ENCODE measurements around the gene GRAMD1A.
"Not testable (repeated sequence)": the region's sequence is repeated elsewhere in the genome, so short reads cannot be mapped to it uniquely, and the experiment has no call there.

The GRAMD1A gene

GRCh38 chr19:34979819-34980640, 20.1 kb upstream of the GRAMD1A start:
- DNase-seq (ENCODE audit: low read depth in 2 of 2) = no peak

GRCh38 chr19:34982275-34982674, 17.8 kb upstream of the GRAMD1A start:
- DNase-seq (ENCODE audit: low read depth in 2 of 2) = no peak

- DNase-seq (ENCODE audit: low read depth in 2 of 2) = no peak
Observed at GRCh38 chr19:34983786-34984185, 16.3 kb upstream of the GRAMD1A start.

- DNase-seq (ENCODE audit: low read depth in 2 of 2) = no peak
Observed at GRCh38 chr19:34984287-34984686, 15.8 kb upstream of the GRAMD1A start.

GRCh38 chr19:34985249-34986022, 14.7 kb upstream of the GRAMD1A start:
- no peak for DNase-seq (ENCODE audit: low read depth in 2 of 2)

GRCh38 chr19:34988119-34988518, 12.0 kb upstream of the GRAMD1A start:
- DNase-seq (ENCODE audit: low read depth in 2 of 2) = no peak

GRCh38 chr19:34989298-34989697, 10.8 kb upstream of the GRAMD1A start:
- no peak for DNase-seq (ENCODE audit: low read depth in 2 of 2)

- DNase-seq (ENCODE audit: low read depth in 2 of 2) = no peak
Observed at GRCh38 chr19:34990578-34991192, 9.4 kb upstream of the GRAMD1A start.

- DNase-seq (ENCODE audit: low read depth in 2 of 2) = no peak
Observed at GRCh38 chr19:34991542-34992333, 8.4 kb upstream of the GRAMD1A start.

- DNase-seq (ENCODE audit: low read depth in 2 of 2) = not testable (repeated sequence)
Observed at GRCh38 chr19:34992582-34992981, 7.5 kb upstream of the GRAMD1A start.

GRCh38 chr19:34994286-34994642, 5.9 kb upstream of the GRAMD1A start:
- no peak for DNase-seq (ENCODE audit: low read depth in 2 of 2)

- DNase-seq (ENCODE audit: low read depth in 2 of 2) = no peak
Observed at GRCh38 chr19:34994643-34995541, 5.2 kb upstream of the GRAMD1A start.

GRCh38 chr19:34995551-34995950, 4.6 kb upstream of the GRAMD1A start:
- DNase-seq (ENCODE audit: low read depth in 2 of 2) = no peak

- no peak for DNase-seq (ENCODE audit: low read depth in 2 of 2)
Observed at GRCh38 chr19:34997071-34997617, 3.0 kb upstream of the GRAMD1A start.

GRCh38 chr19:34998224-34998623, 1.9 kb upstream of the GRAMD1A start:
- not testable (repeated sequence) for DNase-seq (ENCODE audit: low read depth in 2 of 2)

- DNase-seq (ENCODE audit: low read depth in 2 of 2) = no peak
Observed at GRCh38 chr19:34998777-34999497, 1.2 kb upstream of the GRAMD1A start.

- DNase-seq (ENCODE audit: low read depth in 2 of 2) = no peak
Observed at GRCh38 chr19:35000338-35000646, 169 bp downstream of the GRAMD1A start.

- peak in 1 of 2 donors; percentile 19 for DNase-seq (ENCODE audit: low read depth in 2 of 2)
Observed at GRCh38 chr19:35000647-35001501, 751 bp downstream of the GRAMD1A start.

GRCh38 chr19:35002037-35002535, 2.0 kb downstream of the GRAMD1A start:
- DNase-seq (ENCODE audit: low read depth in 2 of 2) = no peak
